Neural progenitor cell (in vitro differentiated cells): ENCODE results near the gene APLP2.

Experiments used
- EZH2 ChIP-seq: fragments of 200-600 bp; sonication (generic); IDR thresholded peaks from 2 replicates; pipeline ENCODE4 v1.6.1; 2017; ENCODE audit warnings: antibody characterized with exemption, mild to moderate bottlenecking, moderate library complexity
- EZH2phosphoT487 ChIP-seq: fragments of 200-600 bp; sonication (generic); IDR thresholded peaks from 2 replicates; pipeline ENCODE4 v1.6.1; 2017; ENCODE audit warnings: antibody characterized with exemption
- TF ChIP-seq, protein P1 (sequence below): fragments of 200-600 bp; sonication (generic); IDR thresholded peaks from 2 replicates; pipeline ENCODE4 v1.5.1; 2017; ENCODE audit warnings: antibody characterized with exemption, mild to moderate bottlenecking

- TF ChIP-seq, protein P1, sequence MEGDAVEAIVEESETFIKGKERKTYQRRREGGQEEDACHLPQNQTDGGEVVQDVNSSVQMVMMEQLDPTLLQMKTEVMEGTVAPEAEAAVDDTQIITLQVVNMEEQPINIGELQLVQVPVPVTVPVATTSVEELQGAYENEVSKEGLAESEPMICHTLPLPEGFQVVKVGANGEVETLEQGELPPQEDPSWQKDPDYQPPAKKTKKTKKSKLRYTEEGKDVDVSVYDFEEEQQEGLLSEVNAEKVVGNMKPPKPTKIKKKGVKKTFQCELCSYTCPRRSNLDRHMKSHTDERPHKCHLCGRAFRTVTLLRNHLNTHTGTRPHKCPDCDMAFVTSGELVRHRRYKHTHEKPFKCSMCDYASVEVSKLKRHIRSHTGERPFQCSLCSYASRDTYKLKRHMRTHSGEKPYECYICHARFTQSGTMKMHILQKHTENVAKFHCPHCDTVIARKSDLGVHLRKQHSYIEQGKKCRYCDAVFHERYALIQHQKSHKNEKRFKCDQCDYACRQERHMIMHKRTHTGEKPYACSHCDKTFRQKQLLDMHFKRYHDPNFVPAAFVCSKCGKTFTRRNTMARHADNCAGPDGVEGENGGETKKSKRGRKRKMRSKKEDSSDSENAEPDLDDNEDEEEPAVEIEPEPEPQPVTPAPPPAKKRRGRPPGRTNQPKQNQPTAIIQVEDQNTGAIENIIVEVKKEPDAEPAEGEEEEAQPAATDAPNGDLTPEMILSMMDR: no peak
- TF ChIP-seq EZH2 (no peak), EZH2phosphoT487 (no peak)
Measured at GRCh38 chr11:130101661-130102060, 32.0 kb downstream of the APLP2 start.
